ENCODE measurements around the gene MPO.

DNA sequence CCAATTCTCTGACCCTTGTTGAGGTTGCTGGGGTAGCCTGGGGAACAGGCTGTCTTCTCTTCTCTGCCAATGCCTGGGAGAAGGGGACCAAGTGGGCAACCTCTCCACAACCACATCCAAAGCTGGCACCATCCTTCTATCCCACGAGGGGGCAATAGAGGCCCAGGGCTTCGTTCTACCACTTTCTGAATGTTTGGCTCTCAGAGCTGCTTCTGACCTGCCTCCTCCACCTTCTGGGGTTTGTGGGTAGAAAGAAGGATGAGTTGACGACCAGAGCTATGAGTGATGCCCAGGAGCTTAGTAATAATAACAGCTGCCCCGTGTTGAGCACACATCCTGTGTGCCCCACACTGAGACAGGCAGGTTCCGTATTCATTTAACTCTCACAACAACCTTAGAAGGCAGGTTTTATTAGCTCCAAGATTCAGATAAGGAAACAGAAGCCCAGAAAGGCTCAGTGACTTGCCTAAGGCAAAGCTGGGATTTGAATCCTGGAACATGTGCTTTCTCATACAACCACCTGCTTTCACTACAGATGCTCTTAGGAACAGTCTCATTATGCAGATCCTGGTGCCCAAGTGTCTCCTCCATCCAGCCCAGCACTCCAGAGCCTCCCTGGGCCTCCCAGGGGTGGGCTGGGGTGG is 36.8 kb upstream of the MPO start:
- TF ChIP-seq EZH2 (IDR thresholded peaks at IDR 0.05; ENCODE audit: insufficient read depth, poor library complexity, severe bottlenecking): no peak
- no peak for TF ChIP-seq EZH2phosphoT487 (IDR thresholded peaks at IDR 0.05; ENCODE audit: insufficient read depth, low read depth)

Measured in GM23248 (cell line).